HG02973 (cell line): Measurements from ENCODE around the gene SLC6A6.

Experiments
- ATAC-seq: cut with Tn5 transposase; IDR thresholded peaks from one replicate; pipeline ENCODE4 v1.9.1; 2021; ENCODE audit warnings: moderate library complexity; ENCODE audit not compliant: unreplicated experiment

The SLC6A6 gene

GRCh38 chr3:14402304-14402811, at the start of gene SLC6A6:
SLC6A6 (plus strand) TSS chr3:14402606; CDS start chr3:14443635, 41,029 bp downstream.
- ATAC-seq = peak; percentile 70

GRCh38 chr3:14353502-14353901, 48.9 kb upstream of the SLC6A6 start:
- ATAC-seq = no peak

GRCh38 chr3:14357463-14357862, 44.9 kb upstream of the SLC6A6 start:
- ATAC-seq = no peak

GRCh38 chr3:14358426-14359211, 43.8 kb upstream of the SLC6A6 start:
- no peak for ATAC-seq

- no peak for ATAC-seq
Measured at GRCh38 chr3:14359348-14359747, 43.1 kb upstream of the SLC6A6 start.

GRCh38 chr3:14360123-14360881, 42.1 kb upstream of the SLC6A6 start:
- ATAC-seq = no peak

GRCh38 chr3:14361068-14361677, 41.2 kb upstream of the SLC6A6 start:
- ATAC-seq = no peak

GRCh38 chr3:14362890-14363289, 39.5 kb upstream of the SLC6A6 start:
- no peak for ATAC-seq

- ATAC-seq = no peak
Measured at GRCh38 chr3:14363379-14363778, 39.0 kb upstream of the SLC6A6 start.

GRCh38 chr3:14363991-14364390, 38.4 kb upstream of the SLC6A6 start:
- no peak for ATAC-seq

GRCh38 chr3:14364580-14365292, 37.7 kb upstream of the SLC6A6 start:
- ATAC-seq = no peak

GRCh38 chr3:14366248-14366647, 36.2 kb upstream of the SLC6A6 start:
- ATAC-seq = no peak

GRCh38 chr3:14366915-14367823, 35.2 kb upstream of the SLC6A6 start:
- no peak for ATAC-seq

GRCh38 chr3:14368146-14368545, 34.3 kb upstream of the SLC6A6 start:
- ATAC-seq = no peak

GRCh38 chr3:14368885-14369284, 33.5 kb upstream of the SLC6A6 start:
- no peak for ATAC-seq

GRCh38 chr3:14369675-14370669, 32.4 kb upstream of the SLC6A6 start:
- ATAC-seq = no peak

GRCh38 chr3:14370720-14371572, 31.5 kb upstream of the SLC6A6 start:
- ATAC-seq = no peak
